Measurements from ENCODE around the gene HYAL4.
"Not testable (repeated sequence)": the region's sequence is repeated elsewhere in the genome, so short reads cannot be mapped to it uniquely, and the experiment has no call there.

Gene HYAL4

GRCh38 chr7:123844712-123845219 lies at the start of gene HYAL4:
TSS of gene HYAL4 (plus strand) at chr7:123845169. CDS start at chr7:123868274, 23,105 bp downstream.
- DNase-seq = no peak

- no peak for DNase-seq
Measured at GRCh38 chr7:123795917-123796316, 49.1 kb upstream of the HYAL4 start.

GRCh38 chr7:123796568-123796967 lies 48.4 kb upstream of the HYAL4 start:
- DNase-seq = no peak

GRCh38 chr7:123797673-123798531 lies 47.1 kb upstream of the HYAL4 start:
- DNase-seq = no peak

GRCh38 chr7:123798532-123799188 lies 46.3 kb upstream of the HYAL4 start:
- no peak for DNase-seq

GRCh38 chr7:123802249-123802648 lies 42.7 kb upstream of the HYAL4 start:
- no peak for DNase-seq

GRCh38 chr7:123805287-123805686 lies 39.7 kb upstream of the HYAL4 start:
- DNase-seq = no peak

GRCh38 chr7:123809471-123809870 lies 35.5 kb upstream of the HYAL4 start:
- DNase-seq = no peak

- no peak for DNase-seq
Measured at GRCh38 chr7:123811056-123811455, 33.9 kb upstream of the HYAL4 start.

- no peak for DNase-seq
Measured at GRCh38 chr7:123816916-123817315, 28.1 kb upstream of the HYAL4 start.

GRCh38 chr7:123819001-123819400 lies 26.0 kb upstream of the HYAL4 start:
- no peak for DNase-seq

GRCh38 chr7:123819795-123820194 lies 25.2 kb upstream of the HYAL4 start:
- not testable (repeated sequence) for DNase-seq

- no peak for DNase-seq
Measured at GRCh38 chr7:123820864-123821263, 24.1 kb upstream of the HYAL4 start.

GRCh38 chr7:123821320-123821719 lies 23.6 kb upstream of the HYAL4 start:
- DNase-seq = no peak

GRCh38 chr7:123823898-123824753 lies 20.8 kb upstream of the HYAL4 start:
- DNase-seq = peak; percentile 63

GRCh38 chr7:123824754-123825067 lies 20.3 kb upstream of the HYAL4 start:
- DNase-seq = no peak

- DNase-seq = no peak
Measured at GRCh38 chr7:123828805-123829204, 16.2 kb upstream of the HYAL4 start.

GRCh38 chr7:123836656-123837055 lies 8.3 kb upstream of the HYAL4 start:
- no peak for DNase-seq

- DNase-seq = not testable (repeated sequence)
Measured at GRCh38 chr7:123839106-123839505, 5.9 kb upstream of the HYAL4 start.

- DNase-seq = not testable (repeated sequence)
Measured at GRCh38 chr7:123844142-123844541, 827 bp upstream of the HYAL4 start.

- no peak for DNase-seq
Measured at GRCh38 chr7:123845823-123846216, 851 bp downstream of the HYAL4 start.

GRCh38 chr7:123846217-123846891 lies 1.4 kb downstream of the HYAL4 start:
- no peak for DNase-seq

- DNase-seq = no peak
Measured at GRCh38 chr7:123847868-123848267, 2.9 kb downstream of the HYAL4 start.
